Uterus (tissue), 2 donors: ENCODE results near the gene KDELR1.

Experiments used
- POLR2A ChIP-seq, 2 donors: fragments of 450-650 bp; IDR thresholded peaks; one replicate each; pipeline ENCODE4 v1.6.1; 2016; ENCODE audit warnings: antibody characterized with exemption in 2 of 2, mild to moderate bottlenecking in 1 of 2, moderate library complexity in 1 of 2
- TF ChIP-seq, protein P1 (sequence below), 4 experiments: fragments of 200-600 bp in 2 of 4; fragments of 450-650 bp in 2 of 4; sonication (generic) in 2 of 4; IDR thresholded peaks; one replicate each; pipeline ENCODE4 v1.5.1; 2016 to 2019; ENCODE audit warnings: antibody characterized with exemption in 4 of 4, mild to moderate bottlenecking in 2 of 4, moderate library complexity in 1 of 4

DNA sequence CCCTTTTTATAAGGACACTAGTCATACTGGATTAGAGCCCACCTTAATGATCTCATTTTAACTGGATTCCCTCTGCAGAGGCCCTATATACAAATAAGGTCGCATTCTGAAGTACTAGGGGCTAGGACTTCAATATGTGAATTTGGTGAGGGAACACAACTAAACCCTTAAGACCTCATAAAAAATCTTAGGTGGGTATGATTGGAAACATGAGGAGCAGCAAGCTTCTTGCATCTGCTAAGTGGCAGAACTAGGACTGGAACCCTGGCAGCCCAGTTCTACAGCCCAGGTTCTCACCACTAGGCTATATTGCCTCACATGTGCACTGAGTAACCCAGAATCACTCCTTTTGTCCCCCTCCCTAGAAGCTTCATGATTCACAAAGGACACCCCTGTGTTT, 37.3 kb upstream of the KDELR1 start:
- TF ChIP-seq POLR2A (IDR thresholded peaks at IDR 0.05): no peak
- TF ChIP-seq, protein P1, sequence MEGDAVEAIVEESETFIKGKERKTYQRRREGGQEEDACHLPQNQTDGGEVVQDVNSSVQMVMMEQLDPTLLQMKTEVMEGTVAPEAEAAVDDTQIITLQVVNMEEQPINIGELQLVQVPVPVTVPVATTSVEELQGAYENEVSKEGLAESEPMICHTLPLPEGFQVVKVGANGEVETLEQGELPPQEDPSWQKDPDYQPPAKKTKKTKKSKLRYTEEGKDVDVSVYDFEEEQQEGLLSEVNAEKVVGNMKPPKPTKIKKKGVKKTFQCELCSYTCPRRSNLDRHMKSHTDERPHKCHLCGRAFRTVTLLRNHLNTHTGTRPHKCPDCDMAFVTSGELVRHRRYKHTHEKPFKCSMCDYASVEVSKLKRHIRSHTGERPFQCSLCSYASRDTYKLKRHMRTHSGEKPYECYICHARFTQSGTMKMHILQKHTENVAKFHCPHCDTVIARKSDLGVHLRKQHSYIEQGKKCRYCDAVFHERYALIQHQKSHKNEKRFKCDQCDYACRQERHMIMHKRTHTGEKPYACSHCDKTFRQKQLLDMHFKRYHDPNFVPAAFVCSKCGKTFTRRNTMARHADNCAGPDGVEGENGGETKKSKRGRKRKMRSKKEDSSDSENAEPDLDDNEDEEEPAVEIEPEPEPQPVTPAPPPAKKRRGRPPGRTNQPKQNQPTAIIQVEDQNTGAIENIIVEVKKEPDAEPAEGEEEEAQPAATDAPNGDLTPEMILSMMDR (IDR thresholded peaks at IDR 0.05): no peak
